Panc1 (cell line): Measurements from ENCODE around the gene TSPAN31. TPM values are rescaled to one million over a fixed set of nuclear protein-coding genes. Genes with fewer than 3 reads are reported as not detected.

Source experiments
- ATAC-seq: fragments of 200-7000 bp; cut with Tn5 transposase; 2 replicates; pipeline ENCODE4 v1.9.1; 2020; ENCODE audit warnings: mild to moderate bottlenecking, moderate library complexity
- BruUV-seq: library from RNA; stranded (reverse); fragments of 400-500 nt; replicated peaks from 2 replicates; lab custom pipeline; 2021; lab: Mats Ljungman, UMichigan
- CTCF ChIA-PET: fragments of 300-600 bp; sonication (Branson Sonifier 250); formaldehyde crosslinking; loops from one replicate; lab custom pipeline; 2022; ENCODE audit warnings: antibody characterized with exemption; lab: Charles Lee
- POLR2A ChIA-PET: fragments of 300-600 bp; sonication (Branson Sonifier 250); formaldehyde crosslinking; loops from one replicate; lab custom pipeline; 2022; ENCODE audit warnings: antibody characterized with exemption; lab: Charles Lee
- DNase-seq: peaks from one replicate; pipeline ENCODE4 v3.0.0-alpha.2; 2010; ENCODE audit warnings: low read depth, low spot score
- H3K27ac ChIP-seq: 2 replicates; pipeline ENCODE4 v1.5.1; 2011; ENCODE audit warnings: mild to moderate bottlenecking, low read length, inconsistent platforms
- H3K27me3 ChIP-seq: fragments of 200-500 bp; sonication (Bioruptor generic); 2 replicates; pipeline ENCODE4 v1.6.0; 2014; ENCODE audit warnings: low read length, inconsistent platforms; ENCODE audit not compliant: control insufficient read depth, insufficient read depth
- H3K36me3 ChIP-seq: fragments of 200-500 bp; sonication (Bioruptor generic); 2 replicates; pipeline ENCODE4 v1.5.1; 2014; ENCODE audit warnings: inconsistent platforms, mild to moderate bottlenecking, low read length, moderate library complexity; ENCODE audit not compliant: control insufficient read depth, insufficient read depth
- H3K4me1 ChIP-seq: 2 replicates; pipeline ENCODE4 v1.5.1; 2011; ENCODE audit warnings: inconsistent platforms, mild to moderate bottlenecking, low read length, moderate library complexity; ENCODE audit not compliant: control insufficient read depth, insufficient read depth
- H3K4me3 ChIP-seq, 2 experiments: 2 replicates each; pipeline ENCODE4 v1.5.1; 2011 to 2012; ENCODE audit warnings: low read depth in 2 of 2, low read length in 2 of 2, mild to moderate bottlenecking in 2 of 2, inconsistent platforms in 1 of 2, moderate library complexity in 1 of 2
- H3K9me3 ChIP-seq: fragments of 200-500 bp; sonication (Bioruptor generic); 2 replicates; pipeline ENCODE4 v1.5.1; 2014; ENCODE audit warnings: low read depth, mild to moderate bottlenecking, inconsistent platforms, low read length, moderate library complexity; ENCODE audit not compliant: control insufficient read depth, insufficient read depth
- CTCF ChIP-seq: fragments of 450-650 bp; IDR thresholded peaks from 2 replicates; pipeline ENCODE4 v1.5.1; 2017; ENCODE audit warnings: mild to moderate bottlenecking
- POLR2AphosphoS5 ChIP-seq: IDR thresholded peaks from 2 replicates; pipeline ENCODE4 v1.6.1; 2012; ENCODE audit warnings: mild to moderate bottlenecking, low read depth, low read length, moderate library complexity
- REST ChIP-seq, 2 experiments: IDR thresholded peaks; 2 replicates each; pipeline ENCODE4 v1.6.1; 2011 to 2012; ENCODE audit warnings: low read depth in 2 of 2, control low read depth in 1 of 2, low read length in 1 of 2, mild to moderate bottlenecking in 1 of 2, moderate library complexity in 1 of 2; ENCODE audit not compliant: insufficient read depth in 1 of 2
- SIN3A ChIP-seq: IDR thresholded peaks from 2 replicates; pipeline ENCODE4 v1.6.1; 2012; ENCODE audit warnings: low read depth, mild to moderate bottlenecking, low read length, moderate library complexity, borderline replicate concordance; ENCODE audit not compliant: insufficient read depth
- TCF7L2 ChIP-seq: IDR thresholded peaks from 2 replicates; pipeline ENCODE4 v1.6.1; 2011; ENCODE audit warnings: mild to moderate bottlenecking, low read depth, low read length, inconsistent platforms
- in situ Hi-C: cut with HindIII; loops from 2 replicates; pipeline ENCODE4 v1.10.0; 2016; ENCODE audit warnings: low sequenced_read_pairs, low pct_unique_long_range_greater_than_20kb
- intact Hi-C: fragments of 100-400 bp; cut with micrococcal nuclease; formaldehyde crosslinking; loops from one replicate; pipeline ENCODE4 v1.10.0; 2022; ENCODE audit not compliant: unreplicated experiment
- total RNA-seq: library from RNA; stranded (reverse); gene quantifications from one replicate; pipeline ENCODE4 v1.2.1, GENCODE V29; 2021; ENCODE audit not compliant: unreplicated experiment

The TSPAN31 gene
- total RNA-seq, 1 experiment from 2014 or later = 17.5 TPM

- intact Hi-C loops = no loop called here
- TF ChIP-seq CTCF (no peak), SIN3A (no peak), REST (IDR thresholded peaks at IDR 0.05; ENCODE audit: insufficient read depth in 1 of 2, low read depth in 2 of 2, low read length in 1 of 2) (no peak), POLR2AphosphoS5 (no peak), TCF7L2 (no peak)
- Histone ChIP-seq H3K4me1 (peaks cover 5% of the 10 kb centered on the region; the same call in 1 of the 2 replicates), H3K27me3 (no peaks in the 10 kb centered on the region), H3K27ac (no peak overlapping the region), H3K9me3 (no peaks in the 10 kb centered on the region), H3K4me3 (no peak overlapping the region), H3K36me3 (no peaks in the 10 kb centered on the region)
- no TSS peak for BruUV-seq
- POLR2A ChIA-PET = no interaction called here
- DNase-seq = no peak
- ATAC-seq = no peak
- CTCF ChIA-PET = no interaction called here
- in situ Hi-C loops = no loop called here
Measured at GRCh38 chr12:57697076-57697475, 47.8 kb upstream of the TSPAN31 start.

GRCh38 chr12:57698414-57698813 is 46.4 kb upstream of the TSPAN31 start:
- POLR2A ChIA-PET = no interaction called here

GRCh38 chr12:57700317-57700716 is 44.5 kb upstream of the TSPAN31 start:
- TF ChIP-seq SIN3A (no peak), CTCF (no peak), TCF7L2 (no peak), POLR2AphosphoS5 (no peak), REST (IDR thresholded peaks at IDR 0.05; ENCODE audit: insufficient read depth in 1 of 2, low read depth in 2 of 2, low read length in 1 of 2) (no peak)
- H3K36me3 ChIP-seq = no peaks in the 10 kb centered on the region
- ATAC-seq = no peak
- H3K4me3 ChIP-seq = no peak overlapping the region
- no peaks in the 10 kb centered on the region for H3K4me1 ChIP-seq
- no peaks in the 10 kb centered on the region for H3K9me3 ChIP-seq
- no peaks in the 10 kb centered on the region for H3K27me3 ChIP-seq
- DNase-seq = no peak
- no TSS peak for BruUV-seq
- in situ Hi-C loops (no loop called here), intact Hi-C loops (no loop called here)
- ChIA-PET POLR2A (no interaction called here), CTCF (no interaction called here)
- H3K27ac ChIP-seq = no peak overlapping the region

More at GRCh38 chr12:57698414-57698813, 46.4 kb upstream of the TSPAN31 start:
- ATAC-seq (no peak), DNase-seq (no peak)
- CTCF ChIA-PET = no interaction called here
- Histone ChIP-seq H3K4me3 (no peak overlapping the region), H3K9me3 (no peaks in the 10 kb centered on the region), H3K36me3 (no peaks in the 10 kb centered on the region), H3K4me1 (peaks cover 5% of the 10 kb centered on the region; the same call in 1 of the 2 replicates), H3K27me3 (no peaks in the 10 kb centered on the region), H3K27ac (no peak overlapping the region)
- intact Hi-C loops = no loop called here
- BruUV-seq = no TSS peak
- in situ Hi-C loops = no loop called here
- TF ChIP-seq POLR2AphosphoS5 = no peak
